Esophagus squamous epithelium (tissue), 5 donors: ENCODE data around the gene LCE6A. TPM values are rescaled to one million over a fixed set of nuclear protein-coding genes. Genes with fewer than 3 reads are reported as not detected.

Experiments used
- DNase-seq: peaks from one replicate; lab custom pipeline; 2025; lab: John Stamatoyannopoulos, UW
- H3K27ac ChIP-seq, 4 donors: fragments of 200-600 bp; sonication (generic); one replicate each; pipeline ENCODE4 v1.5.1; 2016 to 2019; ENCODE audit warnings: mild to moderate bottlenecking in 1 of 4
- H3K27me3 ChIP-seq, 4 donors: fragments of 200-600 bp; sonication (generic); 1 replicate in 3 of 4; 2 replicates in 1 of 4; pipeline versions ENCODE4 v1.5.1 to v1.6.0; 2017 to 2021; ENCODE audit warnings: antibody characterized with exemption in 1 of 4
- H3K36me3 ChIP-seq, 3 donors: fragments of 200-600 bp; sonication (generic); one replicate each; pipeline ENCODE4 v1.5.1; 2016 to 2019
- H3K4me1 ChIP-seq, 3 donors: fragments of 200-600 bp; sonication (generic); one replicate each; pipeline ENCODE4 v1.5.1; 2017 to 2019
- H3K4me3 ChIP-seq, 4 donors: fragments of 200-600 bp; sonication (generic); 1 replicate in 3 of 4; 2 replicates in 1 of 4; pipeline ENCODE4 v1.5.1; 2016 to 2019; ENCODE audit warnings: mild to moderate bottlenecking in 2 of 4, moderate library complexity in 1 of 4
- H3K9me3 ChIP-seq, 3 donors: fragments of 200-600 bp; sonication (generic); one replicate each; pipeline ENCODE4 v1.5.1; 2016 to 2019
- CTCF ChIP-seq, 6 experiments: fragments of 450-650 bp in 4 of 6; fragments of 200-600 bp in 2 of 6; sonication (generic) in 2 of 6; IDR thresholded peaks; one replicate each; pipeline ENCODE4 v1.5.1; 2016 to 2019; ENCODE audit warnings: antibody characterized with exemption in 6 of 6, mild to moderate bottlenecking in 4 of 6, moderate library complexity in 4 of 6
- POLR2A ChIP-seq, 4 donors: fragments of 450-650 bp; IDR thresholded peaks; one replicate each; pipeline ENCODE4 v1.6.1; 2017; ENCODE audit warnings: antibody characterized with exemption in 4 of 4, mild to moderate bottlenecking in 4 of 4, moderate library complexity in 3 of 4
- WGBS, 2 donors: methylation state at CpG; one replicate each; pipeline ENCODE4 v1.1.5; 2018; 5-methylcytosine and 5-hydroxymethylcytosine counted together
- intact Hi-C: fragments of 100-400 bp; cut with DNase I; formaldehyde crosslinking; loops from one replicate; pipeline ENCODE4 v1.15.0; 2022
- total RNA-seq, 4 donors: library from RNA; depleted of rRNA; stranded (reverse); fragments of >200 nt; gene quantifications; one replicate each; pipeline ENCODE4 v1.1.0, GENCODE V29; 2016
- donor health status: DM: yes; HTN: yes; CAD: no.

LCE6A gene
- total RNA-seq, 4 donors from 2014 or later = not detected

GRCh38 chr1:152827173-152827572, 15.5 kb upstream of the LCE6A start, which contains the start of gene LCE1A:
Gene LCE1A, plus strand, starts transcription at chr1:152827473. Its CDS starts 0 bp downstream, at chr1:152827473.
- no peak within 1 kb of the TSS for H3K27ac ChIP-seq
- no peaks in the 10 kb centered on the region for H3K9me3 ChIP-seq
- TF ChIP-seq POLR2A (IDR thresholded peaks at IDR 0.05) = no peak
- no peak for TF ChIP-seq CTCF (IDR thresholded peaks at IDR 0.05)
- intact Hi-C loops = no loop called here
- WGBS, 2 donors = 80 to 89% methylated on average over 2 of the region's 2 CpGs
- H3K27me3 ChIP-seq = peaks cover 0 to 7% (median 0%) of the 10 kb centered on the region in 4 donors
- H3K36me3 ChIP-seq = no peaks in the 10 kb centered on the region
- no peak within 1 kb of the TSS for H3K4me3 ChIP-seq
- DNase-seq = no peak
- H3K4me1 ChIP-seq = no peaks in the 10 kb centered on the region

GRCh38 chr1:152836870-152837269, 5.8 kb upstream of the LCE6A start:
- Histone ChIP-seq H3K27ac (no peak overlapping the region), H3K4me3 (no peak overlapping the region), H3K27me3 (no peaks in the 10 kb centered on the region), H3K4me1 (no peaks in the 10 kb centered on the region), H3K9me3 (no peaks in the 10 kb centered on the region), H3K36me3 (no peaks in the 10 kb centered on the region)
- TF ChIP-seq CTCF (IDR thresholded peaks at IDR 0.05) (no peak), POLR2A (IDR thresholded peaks at IDR 0.05) (no peak)
- DNase-seq = no peak
- intact Hi-C loops = no loop called here
- WGBS, 2 donors = 28 to 40% methylated on average over 2 of the region's 2 CpGs

GRCh38 chr1:152855661-152856060, 13.0 kb downstream of the LCE6A start:
- DNase-seq = no peak
- intact Hi-C loops = no loop called here
- no peaks in the 10 kb centered on the region for H3K4me1 ChIP-seq
- 41 to 79% methylated on average over 2 of the region's 2 CpGs for WGBS, 2 donors
- no peaks in the 10 kb centered on the region for H3K9me3 ChIP-seq
- no peak for TF ChIP-seq CTCF (IDR thresholded peaks at IDR 0.05)
- TF ChIP-seq POLR2A (IDR thresholded peaks at IDR 0.05) = no peak
- no peak overlapping the region for H3K4me3 ChIP-seq
- no peaks in the 10 kb centered on the region for H3K36me3 ChIP-seq
- H3K27me3 ChIP-seq = no peaks in the 10 kb centered on the region
- H3K27ac ChIP-seq = no peak overlapping the region

GRCh38 chr1:152858062-152858461, 15.4 kb downstream of the LCE6A start:
- Histone ChIP-seq H3K4me3 (no peak overlapping the region), H3K36me3 (no peaks in the 10 kb centered on the region), H3K4me1 (peaks cover 0 to 3% (median 0%) of the 10 kb centered on the region in 3 donors), H3K27me3 (no peaks in the 10 kb centered on the region), H3K9me3 (no peaks in the 10 kb centered on the region), H3K27ac (no peak overlapping the region)
- 13 to 40% methylated on average over 1 of the region's 1 CpG for WGBS, 2 donors
- intact Hi-C loops = no loop called here
- TF ChIP-seq POLR2A (IDR thresholded peaks at IDR 0.05) = no peak
- no peak for TF ChIP-seq CTCF (IDR thresholded peaks at IDR 0.05)
- no peak for DNase-seq

GRCh38 chr1:152859696-152860095, 17.0 kb downstream of the LCE6A start, which contains the start of gene LCE7A:
Gene LCE7A, plus strand, starts transcription at chr1:152859996. Its CDS starts 702 bp downstream, at chr1:152860698.
- intact Hi-C loops = loop anchor here (10.0 kb wide), 1 partner anchor 205 kb away; no protein-coding TSS in a partner anchor
- Histone ChIP-seq H3K27ac (no peak within 1 kb of the TSS), H3K27me3 (no peaks in the 10 kb centered on the region), H3K36me3 (no peaks in the 10 kb centered on the region), H3K9me3 (no peaks in the 10 kb centered on the region), H3K4me1 (peaks cover 0 to 3% (median 0%) of the 10 kb centered on the region in 3 donors), H3K4me3 (no peak within 1 kb of the TSS)
- TF ChIP-seq CTCF (IDR thresholded peaks at IDR 0.05) = no peak
- TF ChIP-seq POLR2A (IDR thresholded peaks at IDR 0.05) = no peak
- WGBS, 2 donors = 74 to 83% methylated on average over 3 of the region's 3 CpGs
- DNase-seq = no peak
